Measurements from ENCODE around the gene XRCC2.
"Not testable (repeated sequence)": the region's sequence is repeated elsewhere in the genome, so short reads cannot be mapped to it uniquely, and the experiment has no call there.

- not testable (repeated sequence) for TF ChIP-seq CTCF (IDR thresholded peaks at IDR 0.05); EZH2 (IDR thresholded peaks at IDR 0.05; ENCODE audit: borderline replicate concordance, insufficient read depth, low read depth, low read length, poor library complexity, severe bottlenecking)
Measured at GRCh38 chr7:152692196-152692595, 16.3 kb upstream of the XRCC2 start.

All from B cell (primary cell).